ENCODE data around the gene TBC1D3B. TPM values are rescaled to one million over a fixed set of nuclear protein-coding genes. Genes with fewer than 3 reads are reported as not detected.
"Not testable (repeated sequence)": the region's sequence is repeated elsewhere in the genome, so short reads cannot be mapped to it uniquely, and the experiment has no call there.

TBC1D3B gene
- polyA plus RNA-seq, 1 donor, result 10.9 TPM

DNA sequence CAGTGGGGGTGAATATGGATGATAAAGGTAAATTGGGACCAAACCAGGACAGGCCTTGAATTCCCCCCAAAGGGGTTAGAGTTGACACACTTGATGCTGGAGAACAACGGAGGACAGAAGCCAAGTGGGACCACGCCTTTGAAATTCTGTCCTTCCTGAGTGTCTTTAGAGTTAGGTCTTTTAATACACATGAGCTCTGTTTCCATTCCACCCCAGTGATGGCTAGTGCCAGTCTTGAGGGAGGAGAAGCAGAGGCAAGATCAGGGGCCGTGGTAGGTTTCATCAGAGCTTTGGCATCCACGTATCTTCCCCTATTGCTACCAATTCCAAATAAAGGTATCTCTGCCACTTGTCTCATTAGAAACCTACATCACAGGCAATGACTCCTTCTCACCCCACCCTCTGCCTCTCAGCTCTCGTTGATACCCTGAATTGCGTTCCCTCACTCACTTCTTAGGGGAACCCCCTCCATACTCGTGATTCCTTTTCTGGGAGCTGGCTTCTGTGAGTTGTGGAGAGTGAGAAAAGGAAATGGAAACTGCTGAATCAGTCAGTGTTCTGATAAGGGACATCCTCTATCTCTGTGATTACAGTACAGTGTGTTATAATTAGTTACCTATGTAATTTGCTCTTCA is 22.5 kb upstream of the TBC1D3B start:
- no peak for DNase-seq

DNA sequence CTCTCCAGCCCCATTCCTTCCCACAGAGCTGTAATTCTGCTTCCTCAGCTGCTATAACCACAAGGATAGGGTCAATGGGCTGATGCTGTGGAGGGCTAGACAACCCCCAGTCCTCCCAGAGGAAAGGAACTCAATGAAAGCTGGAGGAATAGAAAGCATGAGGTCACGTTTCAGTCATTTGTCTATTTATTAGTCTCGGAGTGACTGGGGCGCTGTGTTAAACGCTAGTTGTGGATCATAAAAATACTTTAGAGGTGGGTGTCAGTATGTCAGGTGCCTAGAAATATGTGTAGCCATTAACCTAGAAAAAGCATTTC is 20.9 kb upstream of the TBC1D3B start:
- no peak for DNase-seq

DNA sequence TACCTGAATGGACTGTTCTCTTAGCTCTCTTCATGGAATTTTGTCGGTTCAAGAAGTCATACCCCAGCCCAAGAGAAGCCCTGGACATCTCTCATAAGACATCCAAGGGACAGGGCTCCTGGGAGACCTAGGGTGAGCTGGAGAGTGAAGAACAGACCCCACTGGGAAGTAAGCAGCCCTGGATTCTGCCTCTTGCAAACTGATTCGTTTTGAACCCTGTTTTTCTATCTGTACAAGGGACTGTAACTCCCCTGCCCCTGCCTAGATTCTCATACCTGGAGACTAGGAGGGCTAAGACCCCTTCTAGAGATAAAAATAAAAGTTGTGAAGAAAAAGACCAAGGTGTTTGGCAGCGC is 19.7 kb upstream of the TBC1D3B start:
- no peak for DNase-seq

DNA sequence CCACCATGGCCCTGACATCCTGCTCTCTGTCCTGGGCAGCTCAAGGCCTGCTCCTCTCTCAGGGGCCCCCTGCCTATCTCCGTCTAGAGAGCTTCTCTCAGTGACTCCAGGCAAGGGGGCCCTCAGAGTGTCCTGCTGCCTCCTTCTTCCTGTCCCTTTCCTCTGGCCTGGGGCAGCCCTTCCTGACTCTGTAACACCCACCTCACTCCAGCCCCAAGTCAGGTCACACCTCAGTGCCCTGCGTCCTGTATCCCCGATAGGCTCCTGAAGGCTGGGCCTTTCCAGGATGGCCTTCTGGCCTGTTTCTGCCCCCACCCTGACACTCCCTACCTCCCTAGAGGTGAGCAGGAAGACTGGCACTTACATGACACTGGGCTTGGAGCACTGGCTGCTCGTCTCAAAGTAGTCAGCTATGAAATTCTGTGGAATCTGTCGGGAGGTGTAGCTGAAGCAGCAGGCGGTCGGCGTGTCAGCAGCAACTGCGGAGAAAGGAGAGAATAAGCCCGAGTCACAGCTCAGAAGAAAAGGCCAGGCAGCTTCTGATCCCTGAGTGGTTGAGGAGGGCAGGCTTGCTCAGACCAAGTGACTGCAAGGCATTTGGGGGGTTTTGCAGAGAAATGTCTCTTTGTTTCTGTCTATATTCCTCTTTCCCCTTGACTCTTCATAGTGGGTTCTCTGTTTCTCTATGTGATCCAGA is 19.1 kb upstream of the TBC1D3B start:
- DNase-seq, result no peak

DNA sequence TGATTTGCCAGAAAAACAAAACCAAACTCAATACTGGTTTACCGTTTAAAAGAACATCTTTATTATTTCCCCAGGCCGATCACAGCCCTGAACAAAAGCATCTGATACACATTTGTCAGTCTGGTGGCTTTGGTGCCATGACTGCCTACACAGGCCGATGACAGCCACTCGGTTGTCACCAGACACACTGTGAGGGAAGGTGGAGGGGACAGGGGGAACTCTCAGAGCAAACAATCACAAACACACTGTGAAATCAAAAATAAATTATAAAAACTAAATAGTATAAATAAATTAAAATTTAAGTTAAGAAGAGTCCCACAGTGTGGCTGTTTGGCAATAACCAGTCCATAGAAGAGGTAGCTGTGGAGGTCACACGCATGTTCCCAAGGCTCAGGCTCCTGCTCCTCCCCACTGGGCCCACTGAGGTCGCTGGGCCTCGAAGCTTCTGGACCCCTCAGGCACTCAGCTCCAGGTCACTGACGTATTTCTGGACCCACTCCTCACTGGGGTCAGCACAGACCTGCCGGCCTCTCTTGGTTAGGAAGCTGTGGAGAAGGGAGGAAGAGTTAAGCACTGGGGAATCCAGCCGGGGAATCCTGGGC is 18.5 kb upstream of the TBC1D3B start:
- DNase-seq, result not testable (repeated sequence)

DNA sequence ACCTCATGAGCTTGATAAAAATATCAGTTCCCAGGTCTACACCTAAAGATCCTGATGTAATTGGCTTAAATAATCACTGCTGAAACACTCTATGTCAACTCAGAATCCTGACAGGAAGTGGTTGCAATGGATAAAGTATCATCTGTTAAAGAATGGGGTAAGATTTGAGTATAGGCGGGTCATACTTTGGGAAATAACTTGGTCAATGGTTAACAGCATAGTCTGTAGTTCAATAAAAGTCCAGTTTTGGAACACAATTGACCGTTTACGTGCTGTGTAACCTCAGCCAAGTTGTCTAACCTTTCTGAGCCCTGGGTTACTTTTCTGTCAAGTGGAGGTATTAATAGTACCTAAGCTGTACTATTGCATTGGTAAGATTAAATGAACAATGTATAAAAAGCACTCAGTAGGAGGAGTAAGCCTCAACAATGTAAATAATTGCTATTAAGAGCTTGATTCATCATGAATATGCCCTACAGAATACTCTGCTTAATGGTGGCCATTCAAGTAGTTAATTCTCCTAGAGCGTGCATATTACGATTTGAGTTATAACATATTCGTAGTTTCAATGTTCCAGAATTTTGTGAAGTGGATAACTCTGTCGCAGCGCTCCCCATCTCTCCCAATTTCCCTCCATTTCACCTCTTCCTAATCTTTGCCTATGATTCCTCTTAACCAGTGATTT is 17.9 kb upstream of the TBC1D3B start:
- not testable (repeated sequence) for DNase-seq

DNA sequence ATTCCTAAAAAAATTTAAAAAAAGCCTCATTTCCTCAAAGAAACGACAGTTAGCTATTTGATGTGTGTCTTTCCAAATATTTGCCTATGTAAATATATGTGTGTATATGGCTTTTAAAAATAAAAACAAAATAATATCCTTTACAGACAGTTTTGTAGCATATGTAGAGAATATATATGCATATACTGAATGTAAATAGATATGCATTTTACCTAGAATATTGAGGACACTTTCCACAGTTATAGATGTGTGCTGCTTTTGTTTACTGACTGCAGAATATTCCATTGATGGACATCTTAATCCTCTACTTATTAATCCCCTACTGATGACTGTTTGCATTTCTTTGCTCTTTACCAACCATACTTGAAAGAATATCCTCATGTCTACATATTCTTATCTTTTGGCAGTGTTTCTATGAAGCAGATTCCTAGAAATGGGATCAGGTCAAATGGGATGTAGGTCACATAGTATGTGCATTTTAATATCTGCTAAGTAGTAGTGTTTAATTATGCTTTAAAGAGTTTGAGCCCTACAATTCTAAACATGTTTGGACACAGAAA is 16.9 kb upstream of the TBC1D3B start:
- no peak for DNase-seq

DNA sequence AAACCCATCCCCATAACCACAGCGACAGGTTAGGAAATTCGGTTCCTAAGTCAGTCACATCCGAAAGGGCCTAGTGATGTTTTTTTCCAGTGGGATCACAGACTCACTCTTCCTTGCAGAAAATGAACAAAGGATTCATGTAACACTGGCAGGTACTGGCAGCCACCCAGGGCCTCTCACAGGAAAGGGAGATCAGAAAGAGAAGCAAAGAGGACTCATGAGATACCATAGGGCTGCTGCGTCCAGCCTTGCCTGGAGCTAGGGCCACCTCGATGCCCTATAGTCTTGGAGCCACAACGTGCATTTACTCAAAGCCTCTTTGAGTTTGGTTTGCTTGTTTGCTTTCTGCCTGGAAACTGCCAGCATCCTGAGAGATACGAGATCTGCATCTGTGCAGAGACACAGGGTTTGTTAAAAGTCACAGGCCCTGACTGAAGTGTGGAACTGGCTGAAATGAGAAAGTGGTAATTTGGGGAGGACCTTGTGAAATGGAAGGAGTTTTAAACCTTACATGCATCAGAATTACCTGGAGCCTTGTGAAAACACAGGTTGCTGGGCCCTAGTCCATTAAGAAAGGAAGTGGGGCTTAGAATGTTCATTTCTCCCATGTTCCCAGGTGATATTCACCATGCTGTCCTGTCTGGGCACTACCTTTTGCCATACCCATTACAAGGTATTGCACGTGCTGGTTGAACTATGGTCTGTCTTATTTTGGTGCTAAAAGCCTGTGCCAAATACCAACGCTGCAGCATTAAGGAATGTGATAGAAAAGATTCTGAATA is 14.3 kb upstream of the TBC1D3B start:
- not testable (repeated sequence) for DNase-seq

DNA sequence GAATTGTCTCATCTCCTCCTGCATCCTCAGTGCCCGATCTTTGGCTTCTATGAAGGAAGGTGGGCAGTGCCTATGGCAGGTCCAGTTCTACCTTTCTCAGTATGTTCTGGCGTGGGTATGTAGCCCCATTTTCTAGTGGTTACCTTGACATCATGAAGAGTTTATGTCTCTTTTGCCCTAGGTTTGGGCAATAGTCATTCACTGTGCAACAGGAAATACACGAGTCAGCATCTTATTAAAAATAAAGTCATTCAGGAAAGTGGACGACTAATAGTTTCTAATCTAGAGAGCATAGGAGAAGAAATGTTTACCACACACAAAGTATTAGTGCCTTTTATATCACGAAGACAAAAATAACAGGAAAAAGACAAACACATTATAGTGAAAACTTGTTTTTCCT is 13.6 kb upstream of the TBC1D3B start:
- DNase-seq, result not testable (repeated sequence)

DNA sequence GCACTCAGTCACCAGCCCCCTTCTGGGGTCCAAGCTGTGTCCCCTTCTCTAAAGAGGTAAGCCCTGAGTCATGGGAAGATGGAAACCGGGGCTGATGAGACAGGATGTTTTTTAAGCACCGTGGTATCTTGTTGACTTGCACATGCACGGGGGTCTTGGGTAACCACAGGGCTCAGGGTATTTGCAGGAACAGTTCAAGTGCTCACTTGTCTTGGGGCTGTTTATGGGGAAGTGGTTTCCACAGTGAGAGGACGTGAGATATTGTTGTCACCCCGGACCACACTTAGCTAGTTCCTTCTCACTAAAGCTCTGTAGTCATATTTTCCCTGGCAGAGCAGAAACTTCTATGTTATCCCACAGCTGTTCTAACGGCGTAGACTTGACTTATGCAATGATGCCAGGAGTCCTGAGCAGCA is 12.5 kb upstream of the TBC1D3B start:
- DNase-seq, result no peak

DNA sequence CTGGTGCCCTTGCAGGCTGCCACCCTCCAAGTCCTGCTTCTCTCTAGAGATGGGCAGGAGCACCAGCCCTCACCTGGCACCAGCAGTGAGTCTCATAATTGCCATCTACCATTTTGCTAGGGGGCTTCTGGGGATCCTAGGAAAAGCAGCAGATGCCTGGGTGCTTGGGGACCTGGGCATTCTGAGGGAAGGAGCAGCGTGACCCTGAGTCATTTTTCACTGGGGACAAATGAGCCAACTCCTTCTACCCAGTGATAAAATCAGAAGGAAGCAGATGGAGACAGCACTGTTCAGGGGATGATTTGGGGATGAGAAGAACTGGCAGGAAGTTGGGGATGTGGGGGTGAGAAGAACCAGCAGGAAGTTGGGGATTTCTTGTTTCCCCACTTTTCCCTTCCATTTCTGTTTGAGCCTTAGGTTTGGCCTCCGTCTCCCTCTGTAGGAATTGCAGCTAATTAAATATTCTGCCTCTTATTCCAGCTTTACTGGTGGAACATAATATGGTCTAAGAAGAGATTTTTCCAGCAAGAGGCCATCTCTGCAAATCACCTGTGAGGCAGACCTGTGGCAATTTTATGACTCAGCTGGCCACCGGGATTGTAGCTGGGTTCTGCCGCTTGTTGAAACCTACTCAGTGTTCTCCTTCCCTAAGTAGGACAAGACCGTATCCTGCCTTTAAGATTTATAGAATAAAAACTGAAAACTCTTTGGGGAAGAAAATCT is 11.7 kb upstream of the TBC1D3B start:
- not testable (repeated sequence) for DNase-seq

DNA sequence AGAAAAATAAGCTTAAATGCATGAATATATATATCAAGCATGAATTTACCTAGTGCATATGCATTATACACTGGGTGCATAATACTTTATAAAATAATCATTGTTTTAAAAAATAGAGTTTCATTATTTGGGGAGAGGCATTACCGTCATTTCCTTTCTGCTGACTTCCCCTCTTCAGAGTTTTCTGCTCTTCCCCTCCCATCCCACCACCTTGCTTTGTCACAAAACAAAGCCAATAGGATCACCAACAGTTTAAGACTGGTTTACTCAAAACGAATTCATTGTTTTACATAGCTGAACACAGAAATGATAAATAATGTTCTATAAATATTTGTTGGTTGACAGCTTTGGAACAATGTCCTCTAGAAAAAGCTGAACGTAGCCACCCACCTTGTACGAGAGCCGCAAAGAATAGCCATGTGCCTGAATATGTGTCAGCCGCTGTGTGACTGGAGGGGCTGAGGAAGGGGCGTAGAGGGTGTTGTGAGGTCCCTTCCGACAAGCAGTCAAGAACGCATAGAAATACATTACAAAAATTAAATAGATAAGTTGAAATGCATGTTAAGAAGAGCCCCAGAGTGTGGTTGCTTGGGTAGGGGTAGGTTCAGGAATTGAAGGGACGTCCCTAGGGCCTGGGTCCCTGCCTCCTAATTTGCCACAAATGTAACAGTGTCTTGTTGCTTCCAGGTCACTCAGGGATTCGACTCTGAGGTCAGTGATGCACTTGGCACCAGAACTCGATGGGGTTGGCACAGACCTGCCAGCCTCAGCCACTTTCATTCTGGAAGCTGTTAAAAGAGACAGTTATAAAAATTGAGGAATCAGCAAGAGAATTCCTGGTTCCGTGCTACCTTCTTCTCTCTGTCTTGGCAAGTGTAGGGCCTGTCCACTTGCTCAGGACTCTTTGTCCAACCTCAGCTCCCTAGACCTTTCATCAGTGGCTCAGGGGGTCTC is 10.7 kb upstream of the TBC1D3B start:
- DNase-seq, result not testable (repeated sequence)

DNA sequence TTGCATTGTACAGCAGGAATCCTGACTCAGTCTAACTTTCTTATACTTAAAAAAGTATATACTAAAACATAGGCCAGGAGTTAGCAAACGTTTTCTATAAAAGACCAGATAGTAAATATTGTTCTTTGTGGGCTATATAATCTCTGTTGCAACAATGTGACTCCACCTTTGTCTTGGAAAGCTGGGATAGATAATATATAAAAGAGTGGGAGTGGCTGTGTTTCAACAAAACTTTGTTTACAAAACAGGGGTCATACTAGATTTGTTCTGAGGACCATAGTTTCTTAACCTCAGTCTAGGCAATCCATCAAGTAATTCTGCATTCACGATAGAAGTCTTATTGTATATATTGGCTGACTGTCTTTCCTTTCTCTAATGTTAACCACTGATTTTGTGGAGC is 9.0 kb upstream of the TBC1D3B start:
- DNase-seq, result no peak

DNA sequence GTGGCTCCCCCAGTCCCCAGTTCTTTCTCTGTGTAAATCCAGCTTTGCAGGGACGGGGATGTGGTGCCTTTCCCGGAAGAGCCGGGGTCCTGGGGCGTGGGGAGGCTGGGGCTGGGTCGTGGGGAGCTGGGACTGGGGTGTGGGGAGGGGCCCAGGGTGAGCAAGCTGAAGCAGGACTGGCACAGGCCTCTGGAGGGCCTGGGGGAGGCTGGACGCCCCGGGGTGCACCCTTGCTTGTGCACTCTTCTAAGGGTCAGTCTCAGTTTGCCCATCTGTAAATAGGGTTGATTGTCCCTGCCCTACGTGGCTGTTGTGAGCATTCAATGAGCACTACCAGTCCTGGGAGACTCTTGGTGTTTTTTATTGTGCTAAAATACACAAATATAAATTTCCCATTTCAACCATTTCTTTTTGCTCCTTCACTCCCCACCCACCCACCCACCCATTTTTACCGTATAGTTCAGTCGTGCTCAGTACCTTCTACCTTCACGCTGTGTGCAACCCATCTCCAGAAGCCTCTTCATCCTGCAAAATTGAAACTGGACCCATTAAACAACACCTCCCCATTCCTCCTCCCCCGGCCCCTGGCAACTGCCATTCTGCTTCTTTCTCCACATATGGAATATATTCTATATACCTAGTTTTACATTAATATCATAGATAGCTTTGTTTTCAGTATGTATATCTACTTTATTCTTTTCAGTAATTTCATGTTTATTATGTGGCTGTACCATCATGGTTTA is 7.8 kb upstream of the TBC1D3B start:
- DNase-seq, result no peak

DNA sequence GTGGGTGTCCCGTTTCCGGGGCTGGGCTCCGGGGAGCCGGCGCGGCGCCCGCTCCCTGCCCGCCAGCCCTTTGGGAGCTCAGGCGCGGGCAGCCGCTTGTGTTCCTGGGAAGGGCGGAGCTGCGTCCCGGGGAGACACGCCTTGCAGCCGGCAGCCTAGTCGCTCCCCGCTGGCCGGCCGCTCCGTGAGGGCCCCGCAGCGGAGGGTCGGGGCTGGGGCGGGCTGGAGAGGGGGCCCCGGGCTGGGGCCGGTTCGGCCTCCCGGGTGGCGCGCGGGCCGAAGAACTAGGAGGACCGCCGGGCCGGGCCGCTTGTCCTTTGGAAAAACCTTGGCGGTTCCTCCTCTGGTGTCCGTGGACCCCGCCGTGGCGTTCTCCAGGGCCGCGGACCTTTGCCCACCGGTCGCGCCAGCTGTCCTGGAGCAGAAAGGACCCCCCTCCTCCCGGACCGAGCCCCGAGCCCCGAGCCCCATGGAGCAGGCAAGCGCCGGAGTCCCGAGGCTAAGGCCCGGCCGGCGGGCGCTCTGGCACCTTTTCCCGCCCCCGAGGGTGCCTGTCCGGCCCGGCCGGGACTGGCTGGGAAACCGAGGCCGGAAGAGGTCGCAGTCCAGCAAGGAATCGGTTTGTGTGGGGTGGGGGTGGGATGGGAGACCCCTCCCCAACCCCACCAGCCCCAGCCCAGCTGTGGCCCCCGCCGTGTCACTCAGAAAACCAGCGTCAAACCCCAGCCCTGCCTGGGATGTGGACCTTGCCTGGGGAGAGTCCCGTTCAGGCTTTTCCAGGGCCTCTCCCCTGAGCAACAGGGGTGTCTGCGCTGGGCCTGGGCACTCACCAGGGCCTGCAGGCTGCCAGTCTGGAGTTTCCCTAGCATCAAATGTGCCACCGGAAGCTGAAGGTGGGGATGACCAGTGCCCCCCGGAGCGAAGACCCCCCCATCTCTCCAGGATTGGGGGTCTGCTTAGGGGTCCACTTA is 6.8 kb upstream of the TBC1D3B start:
- DNase-seq, result peak; percentile 45

DNA sequence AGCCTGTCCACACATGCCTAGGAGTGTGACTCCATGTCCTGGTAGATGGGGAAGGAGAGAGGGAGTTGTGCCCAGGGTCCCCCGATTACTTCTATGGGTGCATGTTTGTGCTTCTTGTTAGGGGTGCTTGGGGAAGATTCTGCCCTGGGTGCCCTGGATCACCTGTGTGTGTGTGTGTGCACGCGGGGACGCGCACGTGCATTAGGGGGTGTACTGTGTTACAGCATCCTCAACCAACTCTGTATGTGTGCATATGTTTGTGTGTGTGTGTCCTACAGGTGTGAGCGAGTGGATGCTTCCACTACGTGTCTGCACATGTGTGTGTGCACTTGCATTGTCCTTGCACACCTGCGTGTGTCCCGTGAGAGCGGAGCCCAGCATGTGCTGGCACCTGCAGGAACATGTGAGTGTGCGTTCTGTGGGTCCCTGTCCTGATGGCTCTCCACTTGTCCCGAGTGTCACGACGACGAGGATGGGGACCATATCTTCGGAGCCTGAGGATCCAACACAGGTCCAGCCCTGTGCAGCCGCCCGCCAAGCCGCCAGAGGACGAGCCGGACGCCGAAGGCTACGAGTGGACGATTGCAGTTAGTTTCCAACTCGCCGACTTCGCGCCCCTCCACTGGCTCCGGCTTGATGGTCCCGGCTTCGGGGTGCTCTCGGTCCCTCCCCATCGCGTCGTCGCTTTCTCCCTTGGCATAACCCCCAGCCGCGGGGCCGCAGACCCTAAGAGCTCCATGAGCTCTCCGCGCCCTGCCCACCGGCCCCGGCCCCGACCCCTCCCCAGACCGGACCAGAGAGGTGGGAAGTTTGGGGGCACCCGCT is 6.0 kb upstream of the TBC1D3B start:
- no peak for DNase-seq

DNA sequence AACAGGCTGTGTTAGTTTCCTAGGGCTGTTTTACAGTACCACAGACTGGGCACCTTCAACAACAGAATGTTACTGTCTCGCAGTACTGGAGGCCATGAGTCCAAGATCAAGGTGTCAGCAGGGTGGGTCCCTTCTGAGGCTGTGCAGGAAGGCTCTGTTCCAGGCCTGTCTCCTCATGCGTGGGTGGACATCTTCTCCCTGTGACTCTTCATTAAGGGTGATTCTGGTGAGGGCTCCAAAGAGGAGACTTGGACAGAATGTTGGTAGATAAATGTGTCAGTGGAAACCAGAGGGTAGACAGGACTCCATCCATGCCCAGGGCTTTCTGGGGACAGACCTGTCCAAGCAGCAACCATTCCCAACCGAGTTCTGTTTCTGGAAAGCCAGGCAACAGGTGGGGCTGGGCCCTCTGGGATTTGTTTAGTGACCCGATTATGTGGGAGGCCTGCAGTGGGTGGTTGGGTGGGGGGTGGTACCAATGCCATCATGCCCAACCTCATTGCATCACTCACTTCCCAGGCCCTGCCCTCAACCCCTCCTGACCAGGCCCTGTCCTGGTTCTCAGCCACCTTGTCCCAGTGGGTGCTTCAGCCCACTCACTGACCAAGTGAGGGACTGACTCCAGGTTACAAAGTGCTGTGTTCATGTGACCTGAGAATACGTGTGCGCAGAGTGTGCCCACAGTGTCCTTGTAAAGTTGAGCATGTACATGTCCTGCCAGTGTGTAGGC is 5.2 kb upstream of the TBC1D3B start:
- not testable (repeated sequence) for DNase-seq

All from hindlimb muscle (tissue), 1 donor.